Activated gamma-delta T cell treated with anti-CD3 and anti-CD28 coated beads, Interleukin-2, amount 50 U/mL, for 16 hours (primary cell): ENCODE results near the gene GRPEL2.
A peak's percentile ranks its signal among the peaks of the same experiment; 100 is the strongest.

Experiments
- DNase-seq: peaks from one replicate; pipeline ENCODE4 v3.0.0-alpha.2; 2020; ENCODE audit warnings: low read depth

The GRPEL2 gene, protein sequence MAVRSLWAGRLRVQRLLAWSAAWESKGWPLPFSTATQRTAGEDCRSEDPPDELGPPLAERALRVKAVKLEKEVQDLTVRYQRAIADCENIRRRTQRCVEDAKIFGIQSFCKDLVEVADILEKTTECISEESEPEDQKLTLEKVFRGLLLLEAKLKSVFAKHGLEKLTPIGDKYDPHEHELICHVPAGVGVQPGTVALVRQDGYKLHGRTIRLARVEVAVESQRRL

GRCh38 chr5:149345147-149345891 lies at the start of gene GRPEL2:
TSS of gene GRPEL2 (plus strand) at chr5:149345499. CDS start at chr5:149345540, 41 bp downstream.
- DNase-seq, result peak; percentile 84

GRCh38 chr5:149297340-149298025 lies 47.8 kb upstream of the GRPEL2 start:
- DNase-seq, result no peak

DNA sequence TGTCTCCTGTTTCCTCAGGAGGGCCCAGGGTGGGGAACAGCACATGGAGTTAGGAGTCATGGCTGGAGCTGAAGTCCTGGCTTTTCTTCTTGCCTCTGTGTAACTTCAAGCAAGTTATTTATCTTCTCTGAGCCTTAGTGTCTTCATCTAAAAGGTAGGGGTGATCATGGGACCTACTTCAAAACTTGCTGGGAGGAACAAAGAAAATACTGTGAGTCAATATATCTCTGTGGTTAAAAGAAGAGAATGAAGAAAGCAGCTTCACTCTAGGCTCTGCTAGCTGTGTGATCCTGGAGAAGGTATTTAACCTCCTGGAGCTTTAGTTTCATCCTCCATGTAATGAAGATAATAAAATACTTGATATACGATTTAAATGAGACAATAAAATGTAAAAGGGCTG lies 47.1 kb upstream of the GRPEL2 start:
- no peak for DNase-seq

GRCh38 chr5:149298842-149299404 lies 46.4 kb upstream of the GRPEL2 start:
- DNase-seq, result no peak

DNA sequence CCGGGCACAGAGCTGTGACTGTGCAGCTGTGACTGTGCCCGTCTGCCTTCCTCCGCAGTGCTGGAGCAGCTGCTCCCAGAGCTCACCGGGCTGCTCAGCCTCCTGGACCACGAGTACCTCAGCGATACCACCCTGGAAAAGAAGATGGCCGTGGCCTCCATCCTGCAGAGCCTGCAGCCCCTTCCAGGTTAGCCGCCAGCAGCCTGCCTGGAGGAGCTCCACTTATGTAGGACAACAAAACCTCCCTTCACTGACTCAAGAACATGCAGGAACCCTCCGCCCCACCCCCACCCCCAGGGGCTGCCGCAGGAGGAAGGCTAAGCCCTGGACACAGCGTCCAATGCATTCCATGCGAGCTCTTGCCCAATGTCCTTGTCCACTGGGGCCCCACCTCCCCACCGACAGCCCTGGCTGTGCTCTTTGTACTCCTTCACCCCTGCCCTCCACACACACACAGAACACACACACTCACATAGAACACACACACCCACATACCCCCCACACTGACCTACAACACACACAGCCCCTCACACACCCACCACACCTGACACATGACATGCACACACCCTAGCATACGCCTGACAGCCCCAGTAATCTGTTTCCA lies 45.7 kb upstream of the GRPEL2 start:
- DNase-seq, result no peak

- DNase-seq, result no peak
These were observed 44.9 kb upstream of the GRPEL2 start for GRCh38 chr5:149300441-149300840.

DNA sequence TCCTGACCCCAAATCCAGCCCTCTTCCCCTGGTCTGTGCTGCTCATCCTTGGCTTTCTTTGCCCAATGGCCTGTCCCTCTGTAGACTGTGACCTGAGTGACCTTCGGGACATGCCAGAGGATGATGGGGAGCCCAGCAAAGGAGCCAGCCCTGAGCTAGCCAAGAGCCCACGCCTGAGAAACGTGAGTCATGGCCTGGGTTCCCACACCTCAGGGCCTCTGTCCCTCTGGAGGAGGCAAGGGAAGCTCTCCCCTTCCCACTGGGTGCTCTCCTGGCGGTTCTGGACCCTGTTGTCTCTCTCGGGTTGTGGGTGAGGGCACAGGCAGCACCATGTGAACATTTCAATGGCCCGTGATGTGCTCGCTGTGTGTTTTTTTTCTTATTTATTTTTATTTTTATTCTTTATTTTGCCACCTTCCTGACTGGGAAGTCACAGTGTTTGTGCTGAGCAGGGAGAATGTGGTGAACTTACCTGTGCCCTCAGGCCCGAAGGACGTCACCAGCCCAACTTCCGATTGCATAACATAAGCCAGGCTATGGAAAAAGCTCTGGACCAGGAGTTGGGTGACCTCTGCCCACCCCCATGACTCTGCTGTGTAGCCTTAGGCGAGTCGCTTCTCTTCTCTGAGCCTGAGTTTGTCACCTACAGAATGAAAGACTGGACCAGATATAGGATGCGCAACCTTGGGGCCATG lies 44.1 kb upstream of the GRPEL2 start:
- no peak for DNase-seq

- no peak for DNase-seq
These were observed 43.4 kb upstream of the GRPEL2 start for GRCh38 chr5:149301744-149302380.

DNA sequence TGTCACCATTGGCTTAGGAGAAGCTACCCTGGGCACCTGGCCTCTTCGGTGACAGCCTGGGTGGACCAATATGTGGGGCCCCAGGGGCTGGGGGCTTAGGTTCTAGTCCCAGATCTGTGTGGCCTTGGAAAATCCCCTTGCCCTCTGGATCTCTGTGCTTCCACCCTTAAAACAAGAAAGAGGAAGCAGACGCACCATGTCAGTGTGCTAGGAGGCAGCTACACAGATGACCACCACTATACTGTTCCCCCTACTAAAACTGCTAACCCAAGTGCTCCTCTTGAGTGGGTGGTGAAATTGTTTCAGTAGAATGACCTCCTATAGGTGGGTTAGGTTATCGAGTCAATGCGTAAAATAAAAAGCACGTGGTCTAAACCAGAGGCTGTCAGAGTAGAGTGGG lies 42.7 kb upstream of the GRPEL2 start:
- no peak for DNase-seq

- no peak for DNase-seq
These were observed 42.1 kb upstream of the GRPEL2 start for GRCh38 chr5:149303210-149303609.

DNA sequence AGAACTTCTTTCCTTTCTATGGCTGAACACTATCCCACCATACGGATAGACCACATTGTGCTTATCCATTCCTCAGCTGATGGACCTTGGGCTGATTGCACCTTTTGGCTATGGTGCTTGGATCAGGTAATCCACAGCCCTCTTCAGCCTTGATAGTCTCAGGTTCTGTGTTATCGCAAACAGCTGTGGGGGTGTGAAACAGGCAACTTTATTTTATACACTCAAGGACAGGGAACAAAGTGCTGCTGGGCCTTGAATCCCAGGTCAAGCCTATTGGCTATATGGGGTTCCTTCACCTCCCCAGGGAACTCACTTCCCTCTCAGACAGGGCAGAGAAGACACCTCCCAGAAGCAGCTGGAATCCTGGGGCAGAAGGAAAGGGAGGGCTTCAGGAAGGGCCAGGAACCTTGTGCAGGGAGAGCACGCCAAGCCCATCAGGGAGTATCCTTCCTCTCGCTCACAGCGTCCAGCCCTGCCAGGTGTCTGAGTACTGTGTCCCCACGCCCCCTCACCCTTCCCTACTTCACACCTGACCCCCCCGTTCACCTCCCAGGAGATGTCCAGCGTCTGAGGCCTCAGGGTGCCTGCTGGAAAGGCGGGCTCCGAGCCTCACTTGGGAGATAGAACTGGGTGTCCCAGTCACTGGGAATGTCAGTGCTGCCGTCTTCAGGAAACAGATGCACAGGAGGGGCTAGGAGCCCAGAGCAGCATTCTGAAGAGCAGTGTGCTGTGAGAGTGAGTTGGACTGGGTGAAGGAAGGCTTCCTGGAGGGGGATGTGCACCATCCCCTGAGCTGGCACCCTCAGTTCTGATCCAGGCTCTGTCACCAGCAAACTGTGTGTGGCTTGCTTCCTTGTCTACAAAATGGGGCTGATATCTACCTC lies 40.9 kb upstream of the GRPEL2 start:
- no peak for DNase-seq

DNA sequence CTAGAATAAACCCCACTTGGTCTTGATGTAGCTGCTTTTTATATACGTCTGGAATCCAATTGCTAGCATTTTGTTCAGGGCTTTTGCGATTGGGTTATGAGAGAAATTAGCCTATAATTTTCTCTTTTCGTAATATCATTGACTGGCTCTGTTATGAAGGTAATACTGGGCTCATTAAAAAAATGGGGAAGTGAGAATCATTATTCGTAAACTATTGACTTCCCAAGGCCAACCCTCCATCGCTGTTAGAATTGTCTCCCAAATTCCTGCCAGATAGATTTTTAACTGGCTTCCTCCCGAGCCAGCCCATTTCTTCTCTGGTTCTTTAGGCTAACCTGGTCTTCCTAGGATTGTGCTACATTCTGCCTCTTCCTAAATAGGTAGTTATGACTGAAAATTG lies 35.9 kb upstream of the GRPEL2 start:
- DNase-seq, result no peak

DNA sequence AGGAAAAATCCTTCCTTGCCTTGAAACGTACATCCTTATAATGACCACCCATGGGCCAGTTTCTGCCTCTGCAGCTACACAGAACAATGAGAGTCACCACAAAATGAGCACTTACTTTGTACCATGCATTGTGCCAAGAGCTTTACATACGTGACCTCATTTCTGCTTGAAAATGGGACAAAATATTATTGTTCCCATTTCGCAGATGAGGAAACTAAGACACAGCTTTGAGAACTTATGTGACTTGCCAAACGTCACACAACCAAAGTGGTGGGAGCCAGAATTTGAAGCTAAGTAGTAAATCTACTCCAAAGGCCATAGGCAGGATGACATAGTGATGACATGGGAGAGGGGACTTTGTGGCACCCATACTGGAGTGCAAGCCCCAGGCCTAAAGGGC lies 34.8 kb upstream of the GRPEL2 start:
- no peak for DNase-seq

DNA sequence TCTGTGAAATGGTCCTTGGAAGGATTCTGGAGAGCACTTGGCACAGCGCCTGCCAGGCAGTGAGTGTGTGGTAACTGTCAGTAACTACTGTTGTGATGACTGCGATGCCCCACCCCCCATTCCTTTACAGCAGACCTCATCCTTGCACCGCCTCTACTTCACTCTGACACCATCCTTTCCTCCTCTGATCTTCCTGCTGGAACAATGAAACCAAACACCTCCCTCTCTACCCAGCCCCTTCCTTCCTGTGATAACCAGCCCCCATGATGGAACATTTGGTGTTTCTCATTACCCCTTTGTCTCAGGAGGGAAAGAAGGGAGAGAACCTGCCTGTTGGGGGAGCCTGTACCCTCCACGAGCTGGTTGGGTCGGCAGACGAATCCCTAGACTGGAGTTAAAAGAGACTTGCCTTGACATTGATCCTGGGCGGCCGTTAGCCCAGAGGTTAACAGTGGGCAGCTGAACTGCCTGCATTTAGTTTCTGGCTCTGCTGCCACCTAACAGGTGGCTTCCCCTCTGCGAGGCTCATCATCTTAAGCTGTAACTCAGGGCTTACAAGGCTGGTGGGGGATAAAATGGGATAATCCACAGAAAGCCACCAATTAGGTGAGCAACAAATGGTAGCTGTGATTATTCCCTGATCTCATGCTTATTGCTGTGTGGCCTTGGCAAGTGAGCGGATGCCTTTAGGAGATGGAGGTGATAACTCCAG lies 34.2 kb upstream of the GRPEL2 start:
- DNase-seq, result no peak

DNA sequence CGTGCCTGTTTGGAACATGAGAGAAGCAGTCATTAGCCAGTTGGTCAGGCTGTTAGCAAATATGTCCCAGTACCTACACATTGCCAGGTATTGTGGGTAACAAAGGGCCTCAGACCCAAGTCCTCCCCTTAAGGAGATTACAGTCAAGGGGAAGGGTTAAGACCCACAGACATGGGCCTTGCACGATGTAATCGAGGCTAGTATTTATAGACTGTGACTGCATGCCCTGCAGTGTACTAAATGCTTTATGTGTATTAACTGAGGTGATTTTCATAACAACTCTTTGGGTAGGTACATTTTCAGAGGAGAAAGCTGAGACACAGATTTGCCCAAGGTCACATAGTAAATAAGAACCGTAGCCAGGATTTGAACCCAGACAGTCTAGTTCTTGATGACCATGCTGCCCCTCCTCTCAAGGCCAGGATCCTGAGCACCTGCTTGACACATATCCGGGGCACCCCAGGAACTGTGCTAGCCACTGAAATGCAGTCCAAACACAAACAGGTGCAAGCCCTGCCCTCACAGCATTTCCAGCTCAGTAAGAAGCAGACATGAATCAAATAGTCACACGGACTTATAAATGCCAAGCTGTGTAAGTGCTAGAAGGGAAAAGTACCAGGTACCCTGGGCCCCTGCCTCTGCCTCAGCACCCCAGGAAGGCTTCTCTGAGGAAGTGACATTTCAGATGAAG lies 32.0 kb upstream of the GRPEL2 start:
- DNase-seq, result no peak

DNA sequence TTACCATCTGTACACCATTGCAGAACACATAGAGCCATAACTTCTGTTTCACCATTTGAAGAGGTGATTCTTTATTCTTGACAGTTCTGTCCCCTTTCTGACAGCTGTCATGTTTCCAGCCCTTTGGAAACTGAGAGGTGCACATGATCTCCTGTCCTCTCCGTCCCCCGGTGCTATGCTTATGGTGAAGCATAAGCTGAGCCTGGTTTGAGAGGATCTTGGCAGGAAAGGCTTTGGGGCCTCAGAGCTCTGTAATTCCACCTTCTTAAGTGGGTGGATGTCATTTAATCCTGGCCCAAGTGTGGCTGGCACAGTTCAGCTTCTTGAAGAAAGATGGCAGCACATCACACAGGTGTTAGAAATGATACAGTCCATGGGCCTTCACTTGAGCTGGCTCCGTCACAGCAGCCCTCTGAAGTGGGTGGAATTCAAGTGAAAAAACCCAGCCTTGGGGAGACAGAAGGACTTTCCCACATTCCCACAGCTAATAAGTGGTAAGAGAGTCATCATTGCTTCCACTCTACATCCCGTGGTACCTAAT lies 30.7 kb upstream of the GRPEL2 start:
- no peak for DNase-seq

DNA sequence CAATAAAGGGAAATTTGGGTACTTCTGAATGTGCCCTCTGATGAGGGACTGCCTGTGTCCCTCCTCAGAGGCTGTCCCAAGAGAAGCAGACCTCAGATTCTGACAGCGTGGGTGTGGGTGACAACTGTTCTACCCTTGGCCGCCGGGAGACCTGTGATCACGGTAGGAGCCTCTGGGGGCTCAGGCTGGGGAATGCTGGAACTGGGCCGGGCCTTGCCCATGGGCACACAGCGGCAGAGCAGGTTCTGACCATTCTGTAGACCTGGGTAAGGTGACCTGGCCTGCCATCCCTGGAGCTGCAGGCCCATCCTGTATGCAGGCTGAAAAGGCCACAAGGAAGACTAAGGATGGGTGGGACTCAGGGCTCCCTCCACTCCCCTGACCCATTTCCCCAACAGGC lies 29.5 kb upstream of the GRPEL2 start:
- DNase-seq, result no peak

DNA sequence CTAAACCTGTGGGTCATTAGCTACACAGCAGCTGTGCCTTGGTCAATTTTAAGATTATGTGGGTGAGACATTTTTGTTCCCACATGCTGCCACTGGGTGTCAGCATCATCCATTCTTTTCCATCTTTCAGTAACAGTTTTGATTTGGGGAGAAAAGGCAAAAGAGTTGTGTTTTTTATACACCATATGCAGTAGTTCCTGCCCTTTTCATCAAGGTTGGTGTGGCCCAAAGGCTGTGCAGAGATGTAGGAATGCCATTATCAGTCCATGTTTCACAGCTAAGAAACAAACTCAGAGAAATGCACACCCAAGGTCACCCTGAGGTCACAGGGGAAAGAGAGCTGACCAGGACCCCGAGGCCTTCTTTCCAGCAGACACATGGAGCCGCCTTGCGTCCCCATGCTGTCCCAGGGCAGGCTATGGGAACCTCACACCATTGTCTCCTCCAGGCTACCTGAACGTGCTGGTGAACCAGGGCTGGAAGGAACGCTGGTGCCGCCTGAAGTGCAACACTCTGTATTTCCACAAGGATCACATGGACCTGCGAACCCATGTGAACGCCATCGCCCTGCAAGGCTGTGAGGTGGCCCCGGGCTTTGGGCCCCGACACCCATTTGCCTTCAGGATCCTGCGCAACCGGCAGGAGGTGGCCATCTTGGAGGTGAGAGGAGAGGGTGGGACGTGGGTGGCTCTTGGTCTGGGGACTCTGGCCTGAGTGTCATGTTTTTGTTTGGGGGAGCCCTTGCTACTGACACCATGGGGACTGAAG lies 27.8 kb upstream of the GRPEL2 start:
- peak; percentile 7 for DNase-seq
